H1 (cell line): Measurements from ENCODE around the gene HID1. TPM values are rescaled to one million over a fixed set of nuclear protein-coding genes. Genes with fewer than 3 reads are reported as not detected.

ENCODE experiments used
- CREB1 ChIP-seq: IDR thresholded peaks from 2 replicates; pipeline ENCODE4 v1.6.1; 2012; ENCODE audit warnings: inconsistent platforms
- KDM4A ChIP-seq: IDR thresholded peaks from one replicate; pipeline ENCODE4 v1.7.1; 2012; ENCODE audit warnings: low read depth, mild to moderate bottlenecking, moderate library complexity, low read length, inconsistent platforms; ENCODE audit not compliant: severe bottlenecking
- KDM5A ChIP-seq: fragments of 200-600 bp; IDR thresholded peaks from 2 replicates; pipeline ENCODE4 v1.7.1; 2012; ENCODE audit warnings: mild to moderate bottlenecking, low read length, inconsistent platforms, mixed read lengths
- polyA plus RNA-seq, 7 experiments: library from polyadenylated mRNA; depleted of rRNA in 3 of 7; stranded (reverse) in 5 of 7; unstranded in 2 of 7; fragments of >200 nt in 5 of 7; fragments of 200-250 nt in 2 of 7; gene quantifications; 1 replicate in 5 of 7; 2 replicates in 1 of 7; 4 replicates in 1 of 7; pipeline versions ENCODE4 v1.2.1 to v1.2.3, GENCODE V29; 2011 to 2013; ENCODE audit warnings: missing spikeins in 2 of 7, mixed read lengths in 2 of 7
- total RNA-seq: library from RNA; stranded (reverse); fragmentation: NEBNext Ultra II Directional; extraction: Animal tissue kit (Norgen Biotek cat#: 25700); gene quantifications from 2 replicates; pipeline ENCODE4 v1.2.1, GENCODE V29; 2021
- TF ChIP-seq, protein P1 (sequence below): fragments of 300-600 bp; sonication (generic); IDR thresholded peaks from 2 replicates; pipeline ENCODE4 v1.7.1; 2012; ENCODE audit warnings: low read length, moderate library complexity, mild to moderate bottlenecking, inconsistent platforms; ENCODE audit not compliant: insufficient replicate concordance

HID1 gene
- total and polyA plus RNA-seq, 2 of the 8 experiments (the other 6 are each of a cell fraction or from before 2014, with no cell fraction given), result 15.1 to 25.9 TPM

DNA sequence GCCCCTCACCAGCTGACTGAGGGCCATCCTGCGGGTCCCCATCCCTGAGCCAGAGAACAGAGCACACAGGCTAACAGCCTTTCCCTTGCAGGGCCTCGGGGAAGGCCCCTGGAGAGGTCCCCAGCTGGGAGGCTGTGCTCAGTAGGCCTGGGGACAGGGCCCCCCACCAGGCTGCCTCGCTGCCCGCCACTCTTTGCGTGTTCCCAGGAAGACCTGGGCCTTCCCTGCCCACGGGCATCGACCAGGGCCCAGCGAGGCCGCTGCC is 785 bp downstream of the HID1 start (continued):
- TF ChIP-seq KDM4A, result no peak
- TF ChIP-seq, protein P1, sequence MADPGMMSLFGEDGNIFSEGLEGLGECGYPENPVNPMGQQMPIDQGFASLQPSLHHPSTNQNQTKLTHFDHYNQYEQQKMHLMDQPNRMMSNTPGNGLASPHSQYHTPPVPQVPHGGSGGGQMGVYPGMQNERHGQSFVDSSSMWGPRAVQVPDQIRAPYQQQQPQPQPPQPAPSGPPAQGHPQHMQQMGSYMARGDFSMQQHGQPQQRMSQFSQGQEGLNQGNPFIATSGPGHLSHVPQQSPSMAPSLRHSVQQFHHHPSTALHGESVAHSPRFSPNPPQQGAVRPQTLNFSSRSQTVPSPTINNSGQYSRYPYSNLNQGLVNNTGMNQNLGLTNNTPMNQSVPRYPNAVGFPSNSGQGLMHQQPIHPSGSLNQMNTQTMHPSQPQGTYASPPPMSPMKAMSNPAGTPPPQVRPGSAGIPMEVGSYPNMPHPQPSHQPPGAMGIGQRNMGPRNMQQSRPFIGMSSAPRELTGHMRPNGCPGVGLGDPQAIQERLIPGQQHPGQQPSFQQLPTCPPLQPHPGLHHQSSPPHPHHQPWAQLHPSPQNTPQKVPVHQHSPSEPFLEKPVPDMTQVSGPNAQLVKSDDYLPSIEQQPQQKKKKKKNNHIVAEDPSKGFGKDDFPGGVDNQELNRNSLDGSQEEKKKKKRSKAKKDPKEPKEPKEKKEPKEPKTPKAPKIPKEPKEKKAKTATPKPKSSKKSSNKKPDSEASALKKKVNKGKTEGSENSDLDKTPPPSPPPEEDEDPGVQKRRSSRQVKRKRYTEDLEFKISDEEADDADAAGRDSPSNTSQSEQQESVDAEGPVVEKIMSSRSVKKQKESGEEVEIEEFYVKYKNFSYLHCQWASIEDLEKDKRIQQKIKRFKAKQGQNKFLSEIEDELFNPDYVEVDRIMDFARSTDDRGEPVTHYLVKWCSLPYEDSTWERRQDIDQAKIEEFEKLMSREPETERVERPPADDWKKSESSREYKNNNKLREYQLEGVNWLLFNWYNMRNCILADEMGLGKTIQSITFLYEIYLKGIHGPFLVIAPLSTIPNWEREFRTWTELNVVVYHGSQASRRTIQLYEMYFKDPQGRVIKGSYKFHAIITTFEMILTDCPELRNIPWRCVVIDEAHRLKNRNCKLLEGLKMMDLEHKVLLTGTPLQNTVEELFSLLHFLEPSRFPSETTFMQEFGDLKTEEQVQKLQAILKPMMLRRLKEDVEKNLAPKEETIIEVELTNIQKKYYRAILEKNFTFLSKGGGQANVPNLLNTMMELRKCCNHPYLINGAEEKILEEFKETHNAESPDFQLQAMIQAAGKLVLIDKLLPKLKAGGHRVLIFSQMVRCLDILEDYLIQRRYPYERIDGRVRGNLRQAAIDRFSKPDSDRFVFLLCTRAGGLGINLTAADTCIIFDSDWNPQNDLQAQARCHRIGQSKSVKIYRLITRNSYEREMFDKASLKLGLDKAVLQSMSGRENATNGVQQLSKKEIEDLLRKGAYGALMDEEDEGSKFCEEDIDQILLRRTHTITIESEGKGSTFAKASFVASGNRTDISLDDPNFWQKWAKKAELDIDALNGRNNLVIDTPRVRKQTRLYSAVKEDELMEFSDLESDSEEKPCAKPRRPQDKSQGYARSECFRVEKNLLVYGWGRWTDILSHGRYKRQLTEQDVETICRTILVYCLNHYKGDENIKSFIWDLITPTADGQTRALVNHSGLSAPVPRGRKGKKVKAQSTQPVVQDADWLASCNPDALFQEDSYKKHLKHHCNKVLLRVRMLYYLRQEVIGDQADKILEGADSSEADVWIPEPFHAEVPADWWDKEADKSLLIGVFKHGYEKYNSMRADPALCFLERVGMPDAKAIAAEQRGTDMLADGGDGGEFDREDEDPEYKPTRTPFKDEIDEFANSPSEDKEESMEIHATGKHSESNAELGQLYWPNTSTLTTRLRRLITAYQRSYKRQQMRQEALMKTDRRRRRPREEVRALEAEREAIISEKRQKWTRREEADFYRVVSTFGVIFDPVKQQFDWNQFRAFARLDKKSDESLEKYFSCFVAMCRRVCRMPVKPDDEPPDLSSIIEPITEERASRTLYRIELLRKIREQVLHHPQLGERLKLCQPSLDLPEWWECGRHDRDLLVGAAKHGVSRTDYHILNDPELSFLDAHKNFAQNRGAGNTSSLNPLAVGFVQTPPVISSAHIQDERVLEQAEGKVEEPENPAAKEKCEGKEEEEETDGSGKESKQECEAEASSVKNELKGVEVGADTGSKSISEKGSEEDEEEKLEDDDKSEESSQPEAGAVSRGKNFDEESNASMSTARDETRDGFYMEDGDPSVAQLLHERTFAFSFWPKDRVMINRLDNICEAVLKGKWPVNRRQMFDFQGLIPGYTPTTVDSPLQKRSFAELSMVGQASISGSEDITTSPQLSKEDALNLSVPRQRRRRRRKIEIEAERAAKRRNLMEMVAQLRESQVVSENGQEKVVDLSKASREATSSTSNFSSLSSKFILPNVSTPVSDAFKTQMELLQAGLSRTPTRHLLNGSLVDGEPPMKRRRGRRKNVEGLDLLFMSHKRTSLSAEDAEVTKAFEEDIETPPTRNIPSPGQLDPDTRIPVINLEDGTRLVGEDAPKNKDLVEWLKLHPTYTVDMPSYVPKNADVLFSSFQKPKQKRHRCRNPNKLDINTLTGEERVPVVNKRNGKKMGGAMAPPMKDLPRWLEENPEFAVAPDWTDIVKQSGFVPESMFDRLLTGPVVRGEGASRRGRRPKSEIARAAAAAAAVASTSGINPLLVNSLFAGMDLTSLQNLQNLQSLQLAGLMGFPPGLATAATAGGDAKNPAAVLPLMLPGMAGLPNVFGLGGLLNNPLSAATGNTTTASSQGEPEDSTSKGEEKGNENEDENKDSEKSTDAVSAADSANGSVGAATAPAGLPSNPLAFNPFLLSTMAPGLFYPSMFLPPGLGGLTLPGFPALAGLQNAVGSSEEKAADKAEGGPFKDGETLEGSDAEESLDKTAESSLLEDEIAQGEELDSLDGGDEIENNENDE, result no peak
- no peak for TF ChIP-seq KDM5A
- TF ChIP-seq CREB1, result no peak
